Neural cell (in vitro differentiated cells): ENCODE results near the gene PTN. TPM values are rescaled to one million over a fixed set of nuclear protein-coding genes. Genes with fewer than 3 reads are reported as not detected.

Experiments used
- H2AFZ ChIP-seq: fragments of 200-600, 300-800 bp; sonication (generic), shearing (Covaris generic); 2 replicates; pipeline ENCODE4 v1.6.0; 2014; ENCODE audit warnings: low read depth, mild to moderate bottlenecking, antibody characterized with exemption, low read length, moderate library complexity
- H3F3A ChIP-seq: fragments of 200-600 bp; shearing (Covaris generic); 2 replicates; pipeline ENCODE4 v1.6.1; 2016; ENCODE audit warnings: mild to moderate bottlenecking, moderate library complexity, mixed read lengths, antibody characterized with exemption, low read length; ENCODE audit not compliant: insufficient read depth, poor library complexity, severe bottlenecking
- H3K27ac ChIP-seq: fragments of 200-600, 300-800 bp; sonication (generic), shearing (Covaris generic); 2 replicates; pipeline ENCODE4 v1.5.1; 2014; ENCODE audit warnings: mild to moderate bottlenecking, low read length, moderate library complexity
- H3K27me3 ChIP-seq: fragments of 300-800, 200-600 bp; sonication (generic), shearing (Covaris generic); 2 replicates; pipeline ENCODE4 v1.6.0; 2014; ENCODE audit warnings: mild to moderate bottlenecking, low read depth, low read length, moderate library complexity; ENCODE audit not compliant: insufficient read depth
- H3K36me3 ChIP-seq: fragments of 300-800, 200-600 bp; sonication (generic), shearing (Covaris generic); 2 replicates; pipeline ENCODE4 v1.5.1; 2014; ENCODE audit warnings: mild to moderate bottlenecking, antibody characterized with exemption, low read length, moderate library complexity; ENCODE audit not compliant: insufficient read depth
- H3K4me2 ChIP-seq: fragments of 300-800, 200-600 bp; sonication (generic), shearing (Covaris generic); 2 replicates; pipeline ENCODE4 v1.6.0; 2014; ENCODE audit warnings: mild to moderate bottlenecking, low read length
- H3K4me3 ChIP-seq: fragments of 300-800, 200-600 bp; sonication (generic), shearing (Covaris generic); 2 replicates; pipeline ENCODE4 v1.5.1; 2014; ENCODE audit warnings: mild to moderate bottlenecking, low read length, moderate library complexity
- H3K79me2 ChIP-seq: fragments of 200-600 bp; shearing (Covaris generic); replicated peaks from 2 replicates; pipeline ENCODE4 v1.6.0; 2014; ENCODE audit warnings: mild to moderate bottlenecking, low read length, moderate library complexity; ENCODE audit not compliant: insufficient read depth
- H3K9ac ChIP-seq: fragments of 300-800, 200-600 bp; sonication (generic), shearing (Covaris generic); 2 replicates; pipeline ENCODE4 v1.6.1; 2016; ENCODE audit warnings: mild to moderate bottlenecking, low read length, mixed read lengths
- H3K9me2 ChIP-seq: fragments of 200-600 bp; shearing (Covaris generic); 2 replicates; pipeline ENCODE4 v1.6.1; 2016; ENCODE audit warnings: mild to moderate bottlenecking, low read length, mixed read lengths; ENCODE audit not compliant: insufficient read depth
- H3K9me3 ChIP-seq: fragments of 200-600, 300-800 bp; sonication (generic), shearing (Covaris generic); 2 replicates; pipeline ENCODE4 v1.6.1; 2016; ENCODE audit warnings: mild to moderate bottlenecking, mixed run types, low read length, moderate library complexity, mixed read lengths
- H4K20me1 ChIP-seq: fragments of 200-600 bp; shearing (Covaris generic); 2 replicates; pipeline ENCODE4 v1.6.1; 2016; ENCODE audit warnings: mild to moderate bottlenecking, mixed run types; ENCODE audit not compliant: insufficient read depth
- EP300 ChIP-seq: fragments of 450-650 bp; conservative IDR thresholded peaks from 2 replicates; pipeline ENCODE4 v1.6.1; 2014; ENCODE audit warnings: antibody characterized with exemption, mild to moderate bottlenecking, moderate library complexity; ENCODE audit not compliant: poor library complexity, severe bottlenecking
- EZH2 ChIP-seq: fragments of 200-600, 300-800 bp; shearing (Covaris generic), sonication (generic); IDR thresholded peaks from 2 replicates; pipeline ENCODE4 v1.6.1; 2014; ENCODE audit warnings: antibody characterized with exemption, low read length, borderline replicate concordance, mild to moderate bottlenecking; ENCODE audit not compliant: insufficient read depth, poor library complexity, severe bottlenecking
- MXI1 ChIP-seq: fragments of 450-650 bp; conservative IDR thresholded peaks from 2 replicates; pipeline ENCODE4 v1.6.1; 2014; ENCODE audit warnings: antibody characterized with exemption, mild to moderate bottlenecking; ENCODE audit not compliant: poor library complexity, severe bottlenecking
- POLR2AphosphoS5 ChIP-seq: IDR thresholded peaks from 2 replicates; pipeline ENCODE4 v1.6.1; 2012
- RAD21 ChIP-seq: fragments of 450-650 bp; conservative IDR thresholded peaks from 2 replicates; pipeline ENCODE4 v1.6.1; 2014; ENCODE audit warnings: antibody characterized with exemption, mild to moderate bottlenecking, moderate library complexity
- SMC3 ChIP-seq: fragments of 450-650 bp; conservative IDR thresholded peaks from 2 replicates; pipeline ENCODE4 v1.6.1; 2014; ENCODE audit warnings: antibody characterized with exemption, mild to moderate bottlenecking, moderate library complexity; ENCODE audit not compliant: poor library complexity
- TAF1 ChIP-seq: IDR thresholded peaks from 2 replicates; pipeline ENCODE4 v1.6.1; 2012; ENCODE audit warnings: low read depth
- polyA plus RNA-seq: library from polyadenylated mRNA; depleted of rRNA; stranded (reverse); fragments of >200 nt; gene quantifications from 2 replicates; pipeline ENCODE4 v1.2.3, GENCODE V29; 2014
- TF ChIP-seq, protein P1 (sequence below): fragments of 450-650 bp; IDR thresholded peaks from 2 replicates; pipeline ENCODE4 v1.5.1; 2014; ENCODE audit warnings: antibody characterized with exemption, mild to moderate bottlenecking, moderate library complexity; ENCODE audit not compliant: poor library complexity, severe bottlenecking
- TF ChIP-seq, protein P2 (sequence below): IDR thresholded peaks from 2 replicates; pipeline ENCODE4 v1.6.1; 2012; ENCODE audit warnings: borderline replicate concordance

PTN gene
- polyA plus RNA-seq, 1 donor from 2014 or later = 14.1 TPM

DNA sequence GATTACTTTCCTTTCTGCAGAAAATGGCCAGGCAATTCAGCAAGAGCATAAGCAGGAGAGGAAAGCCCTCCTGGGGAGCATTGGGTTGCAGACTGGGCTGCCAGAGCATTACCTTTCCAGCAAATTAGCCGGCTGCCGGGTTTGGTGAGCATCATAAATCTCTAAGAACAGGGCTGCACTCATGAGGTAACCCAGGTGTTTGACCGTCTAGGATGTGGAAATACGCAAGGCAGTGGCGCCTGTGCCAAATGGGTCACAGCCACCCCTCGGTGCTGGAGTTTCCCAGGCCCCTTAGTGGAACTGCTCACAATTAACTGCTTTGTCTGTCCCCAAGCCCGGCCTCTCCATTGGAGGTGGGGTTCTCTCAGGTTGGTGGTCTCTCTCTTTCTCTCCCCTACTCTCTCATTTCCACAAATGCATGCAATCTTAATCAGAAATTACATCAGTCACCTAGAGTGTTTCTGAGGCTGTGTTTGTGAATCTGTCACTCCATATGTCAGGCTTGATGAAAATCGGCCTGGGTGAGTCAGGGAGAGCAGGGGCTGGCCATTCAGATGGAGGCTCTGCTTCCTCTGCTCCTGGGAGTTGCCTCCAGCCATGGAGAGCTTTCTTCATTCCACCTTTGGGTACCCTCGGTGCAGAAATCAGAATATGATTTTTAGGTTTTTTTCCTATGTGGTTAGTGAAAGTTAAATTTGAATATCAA, 26.7 kb downstream of the PTN start:
- Histone ChIP-seq H3K27me3 (no peaks in the 10 kb centered on the region), H2AFZ (no peak overlapping the region)

DNA sequence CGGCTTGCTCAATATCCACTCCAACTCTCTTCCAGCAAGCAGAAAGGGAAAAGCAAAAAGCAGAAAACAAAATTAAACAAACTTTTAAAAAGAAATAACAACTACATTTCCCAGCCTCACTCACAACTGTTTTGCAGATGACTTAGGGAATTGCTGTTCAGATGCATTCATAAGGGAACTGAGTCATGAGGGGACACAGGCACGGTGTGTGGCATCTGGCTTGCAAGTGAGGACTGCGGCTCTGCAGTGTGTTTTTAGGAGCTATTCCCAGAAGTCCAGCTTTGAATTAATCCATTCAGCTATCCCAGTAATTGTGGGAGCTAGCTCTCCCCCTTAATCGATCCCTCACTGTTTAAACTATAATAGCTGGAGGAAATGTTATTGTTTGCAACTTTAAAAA, 30.3 kb downstream of the PTN start:
- Histone ChIP-seq H3K79me2 (no peaks in the 10 kb centered on the region), H3K27me3 (no peaks in the 10 kb centered on the region), H2AFZ (no peak overlapping the region), H3F3A (no peaks in the 10 kb centered on the region), H3K27ac (no peak overlapping the region), H3K36me3 (no peaks in the 10 kb centered on the region), H4K20me1 (no peaks in the 10 kb centered on the region), H3K9me2 (no peaks in the 10 kb centered on the region), H3K4me2 (no peak overlapping the region), H3K4me3 (no peak overlapping the region), H3K9me3 (no peaks in the 10 kb centered on the region), H3K9ac (no peak overlapping the region)
- TF ChIP-seq, protein P1, sequence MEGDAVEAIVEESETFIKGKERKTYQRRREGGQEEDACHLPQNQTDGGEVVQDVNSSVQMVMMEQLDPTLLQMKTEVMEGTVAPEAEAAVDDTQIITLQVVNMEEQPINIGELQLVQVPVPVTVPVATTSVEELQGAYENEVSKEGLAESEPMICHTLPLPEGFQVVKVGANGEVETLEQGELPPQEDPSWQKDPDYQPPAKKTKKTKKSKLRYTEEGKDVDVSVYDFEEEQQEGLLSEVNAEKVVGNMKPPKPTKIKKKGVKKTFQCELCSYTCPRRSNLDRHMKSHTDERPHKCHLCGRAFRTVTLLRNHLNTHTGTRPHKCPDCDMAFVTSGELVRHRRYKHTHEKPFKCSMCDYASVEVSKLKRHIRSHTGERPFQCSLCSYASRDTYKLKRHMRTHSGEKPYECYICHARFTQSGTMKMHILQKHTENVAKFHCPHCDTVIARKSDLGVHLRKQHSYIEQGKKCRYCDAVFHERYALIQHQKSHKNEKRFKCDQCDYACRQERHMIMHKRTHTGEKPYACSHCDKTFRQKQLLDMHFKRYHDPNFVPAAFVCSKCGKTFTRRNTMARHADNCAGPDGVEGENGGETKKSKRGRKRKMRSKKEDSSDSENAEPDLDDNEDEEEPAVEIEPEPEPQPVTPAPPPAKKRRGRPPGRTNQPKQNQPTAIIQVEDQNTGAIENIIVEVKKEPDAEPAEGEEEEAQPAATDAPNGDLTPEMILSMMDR = no peak
- no peak for TF ChIP-seq RAD21
- no peak for TF ChIP-seq SMC3
- no peak for TF ChIP-seq EP300
- no peak for TF ChIP-seq POLR2AphosphoS5
- TF ChIP-seq, protein P2, sequence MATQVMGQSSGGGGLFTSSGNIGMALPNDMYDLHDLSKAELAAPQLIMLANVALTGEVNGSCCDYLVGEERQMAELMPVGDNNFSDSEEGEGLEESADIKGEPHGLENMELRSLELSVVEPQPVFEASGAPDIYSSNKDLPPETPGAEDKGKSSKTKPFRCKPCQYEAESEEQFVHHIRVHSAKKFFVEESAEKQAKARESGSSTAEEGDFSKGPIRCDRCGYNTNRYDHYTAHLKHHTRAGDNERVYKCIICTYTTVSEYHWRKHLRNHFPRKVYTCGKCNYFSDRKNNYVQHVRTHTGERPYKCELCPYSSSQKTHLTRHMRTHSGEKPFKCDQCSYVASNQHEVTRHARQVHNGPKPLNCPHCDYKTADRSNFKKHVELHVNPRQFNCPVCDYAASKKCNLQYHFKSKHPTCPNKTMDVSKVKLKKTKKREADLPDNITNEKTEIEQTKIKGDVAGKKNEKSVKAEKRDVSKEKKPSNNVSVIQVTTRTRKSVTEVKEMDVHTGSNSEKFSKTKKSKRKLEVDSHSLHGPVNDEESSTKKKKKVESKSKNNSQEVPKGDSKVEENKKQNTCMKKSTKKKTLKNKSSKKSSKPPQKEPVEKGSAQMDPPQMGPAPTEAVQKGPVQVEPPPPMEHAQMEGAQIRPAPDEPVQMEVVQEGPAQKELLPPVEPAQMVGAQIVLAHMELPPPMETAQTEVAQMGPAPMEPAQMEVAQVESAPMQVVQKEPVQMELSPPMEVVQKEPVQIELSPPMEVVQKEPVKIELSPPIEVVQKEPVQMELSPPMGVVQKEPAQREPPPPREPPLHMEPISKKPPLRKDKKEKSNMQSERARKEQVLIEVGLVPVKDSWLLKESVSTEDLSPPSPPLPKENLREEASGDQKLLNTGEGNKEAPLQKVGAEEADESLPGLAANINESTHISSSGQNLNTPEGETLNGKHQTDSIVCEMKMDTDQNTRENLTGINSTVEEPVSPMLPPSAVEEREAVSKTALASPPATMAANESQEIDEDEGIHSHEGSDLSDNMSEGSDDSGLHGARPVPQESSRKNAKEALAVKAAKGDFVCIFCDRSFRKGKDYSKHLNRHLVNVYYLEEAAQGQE = no peak
- no peak for TF ChIP-seq EZH2
- TF ChIP-seq MXI1 = no peak
- no peak for TF ChIP-seq TAF1

More for the DNA sequence above, 26.7 kb downstream of the PTN start:
- Histone ChIP-seq H3K9me3 (no peaks in the 10 kb centered on the region), H3K79me2 (no peaks in the 10 kb centered on the region), H3K27ac (no peak overlapping the region), H3F3A (no peaks in the 10 kb centered on the region), H4K20me1 (no peaks in the 10 kb centered on the region), H3K4me2 (no peak overlapping the region), H3K4me3 (no peak overlapping the region), H3K9ac (no peak overlapping the region), H3K36me3 (no peaks in the 10 kb centered on the region), H3K9me2 (no peaks in the 10 kb centered on the region)
- no peak for TF ChIP-seq TAF1
- no peak for TF ChIP-seq EZH2
- no peak for TF ChIP-seq EP300
- no peak for TF ChIP-seq SMC3
- TF ChIP-seq RAD21 = no peak
- TF ChIP-seq, protein P1 = no peak
- TF ChIP-seq POLR2AphosphoS5 = no peak
- TF ChIP-seq MXI1 = no peak
- TF ChIP-seq, protein P2 = no peak
